A204.1 (cell line): ENCODE data around the gene NME7.
"Not testable (repeated sequence)": the region's sequence is repeated elsewhere in the genome, so short reads cannot be mapped to it uniquely, and the experiment has no call there.

Experiments
- FAIRE-seq: peaks from 2 replicates; lab custom pipeline; 2012; peaks lifted over from hg19 to GRCh38; lab: Jason Lieb, UNC

Gene NME7

GRCh38 chr1:169367686-169368405 is at the start of gene NME7, which contains the start of gene BLZF1:
Gene NME7, minus strand, starts transcription at chr1:169367797. Its CDS starts 87 bp downstream, at chr1:169367710.
Gene BLZF1, plus strand, starts transcription at chr1:169368195. Its CDS starts 1,328 bp downstream, at chr1:169369523.
- peak; percentile 99 for FAIRE-seq

- FAIRE-seq, result no peak
Observed at GRCh38 chr1:169414952-169415351, 47.4 kb upstream of the NME7 start.

- FAIRE-seq, result not testable (repeated sequence)
Observed at GRCh38 chr1:169408340-169408739, 40.7 kb upstream of the NME7 start.

GRCh38 chr1:169402578-169402977 is 35.0 kb upstream of the NME7 start:
- not testable (repeated sequence) for FAIRE-seq

- FAIRE-seq, result no peak
Observed at GRCh38 chr1:169395955-169396354, 28.4 kb upstream of the NME7 start.

- no peak for FAIRE-seq
Observed at GRCh38 chr1:169392406-169392805, 24.8 kb upstream of the NME7 start.

GRCh38 chr1:169390303-169390702 is 22.7 kb upstream of the NME7 start:
- FAIRE-seq, result no peak

GRCh38 chr1:169387399-169387798 is 19.8 kb upstream of the NME7 start:
- FAIRE-seq, result peak; percentile 3

- no peak for FAIRE-seq
Observed at GRCh38 chr1:169383449-169383848, 15.9 kb upstream of the NME7 start.

- FAIRE-seq, result no peak
Observed at GRCh38 chr1:169381162-169381561, 13.6 kb upstream of the NME7 start.

GRCh38 chr1:169371404-169371803 is 3.8 kb upstream of the NME7 start:
- no peak for FAIRE-seq

- no peak for FAIRE-seq
Observed at GRCh38 chr1:169368406-169368769, 791 bp upstream of the NME7 start.

- no peak for FAIRE-seq
Observed at GRCh38 chr1:169367096-169367685, 406 bp downstream of the NME7 start.

GRCh38 chr1:169364948-169365347 is 2.6 kb downstream of the NME7 start:
- no peak for FAIRE-seq

- FAIRE-seq, result no peak
Observed at GRCh38 chr1:169363046-169363730, 4.4 kb downstream of the NME7 start.

GRCh38 chr1:169361281-169361680 is 6.3 kb downstream of the NME7 start:
- FAIRE-seq, result no peak

- FAIRE-seq, result no peak
Observed at GRCh38 chr1:169360415-169360814, 7.2 kb downstream of the NME7 start.

- FAIRE-seq, result peak; percentile 93
Observed at GRCh38 chr1:169348383-169349036, 19.1 kb downstream of the NME7 start.

- no peak for FAIRE-seq
Observed at GRCh38 chr1:169347688-169348382, 19.8 kb downstream of the NME7 start.

- FAIRE-seq, result no peak
Observed at GRCh38 chr1:169346036-169346589, 21.5 kb downstream of the NME7 start.

GRCh38 chr1:169345511-169345910 is 22.1 kb downstream of the NME7 start:
- no peak for FAIRE-seq

- not testable (repeated sequence) for FAIRE-seq
Observed at GRCh38 chr1:169342096-169342495, 25.5 kb downstream of the NME7 start.
